Gastrocnemius medialis (tissue), 4 donors: ENCODE results near the gene RALGPS2.

Source experiments
- POLR2A ChIP-seq, 2 donors: fragments of 450-650 bp; IDR thresholded peaks; one replicate each; pipeline ENCODE4 v1.6.1; 2017; ENCODE audit warnings: antibody characterized with exemption in 2 of 2, mild to moderate bottlenecking in 2 of 2, moderate library complexity in 2 of 2
- TF ChIP-seq, protein P1 (sequence below), 5 experiments: fragments of 450-650 bp in 3 of 5; fragments of 200-600 bp in 2 of 5; sonication (generic) in 2 of 5; IDR thresholded peaks in 4 of 5; conservative IDR thresholded peaks in 1 of 5; 1 replicate in 4 of 5; 2 replicates in 1 of 5; pipeline ENCODE4 v1.5.1; 2016 to 2019; ENCODE audit warnings: antibody characterized with exemption in 5 of 5, mild to moderate bottlenecking in 3 of 5, moderate library complexity in 3 of 5

DNA sequence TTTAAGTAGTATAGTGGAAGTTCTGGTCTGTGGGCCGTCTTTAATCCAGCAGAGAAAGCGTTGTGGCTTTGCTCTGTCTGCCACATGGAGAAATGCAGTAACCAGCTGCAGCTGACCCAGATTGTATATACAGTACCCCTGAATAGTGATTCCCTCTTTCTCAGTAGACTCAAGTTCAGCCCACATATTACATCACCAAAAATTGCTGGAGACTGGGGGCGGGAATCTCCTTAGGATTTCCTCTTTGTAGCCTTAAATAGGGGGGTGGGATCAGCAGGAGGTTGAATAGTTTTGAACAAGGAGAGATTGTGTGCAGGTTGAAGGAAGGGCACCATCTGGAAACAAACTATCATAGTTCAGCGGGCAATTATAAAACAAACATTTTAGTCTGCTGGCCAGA, 145.9 kb downstream of the RALGPS2 start, which contains the start of gene ANGPTL1:
- TF ChIP-seq, protein P1, sequence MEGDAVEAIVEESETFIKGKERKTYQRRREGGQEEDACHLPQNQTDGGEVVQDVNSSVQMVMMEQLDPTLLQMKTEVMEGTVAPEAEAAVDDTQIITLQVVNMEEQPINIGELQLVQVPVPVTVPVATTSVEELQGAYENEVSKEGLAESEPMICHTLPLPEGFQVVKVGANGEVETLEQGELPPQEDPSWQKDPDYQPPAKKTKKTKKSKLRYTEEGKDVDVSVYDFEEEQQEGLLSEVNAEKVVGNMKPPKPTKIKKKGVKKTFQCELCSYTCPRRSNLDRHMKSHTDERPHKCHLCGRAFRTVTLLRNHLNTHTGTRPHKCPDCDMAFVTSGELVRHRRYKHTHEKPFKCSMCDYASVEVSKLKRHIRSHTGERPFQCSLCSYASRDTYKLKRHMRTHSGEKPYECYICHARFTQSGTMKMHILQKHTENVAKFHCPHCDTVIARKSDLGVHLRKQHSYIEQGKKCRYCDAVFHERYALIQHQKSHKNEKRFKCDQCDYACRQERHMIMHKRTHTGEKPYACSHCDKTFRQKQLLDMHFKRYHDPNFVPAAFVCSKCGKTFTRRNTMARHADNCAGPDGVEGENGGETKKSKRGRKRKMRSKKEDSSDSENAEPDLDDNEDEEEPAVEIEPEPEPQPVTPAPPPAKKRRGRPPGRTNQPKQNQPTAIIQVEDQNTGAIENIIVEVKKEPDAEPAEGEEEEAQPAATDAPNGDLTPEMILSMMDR (IDR thresholded peaks at IDR 0.05 in 4 of 5, conservative IDR thresholded peaks at IDR 0.05 in 1 of 5) = no peak
- TF ChIP-seq POLR2A (IDR thresholded peaks at IDR 0.05) = no peak
